Immature natural killer cell (primary cell): ENCODE measurements around the gene CYP46A1. TPM values are rescaled to one million over a fixed set of nuclear protein-coding genes. Genes with fewer than 3 reads are reported as not detected.
A peak's percentile ranks its signal among the peaks of the same experiment; 100 is the strongest.
"Not testable (repeated sequence)": the region's sequence is repeated elsewhere in the genome, so short reads cannot be mapped to it uniquely, and the experiment has no call there.

Experiments used
- DNase-seq, 3 donors: peaks; one replicate each; pipeline ENCODE4 v3.0.0; 2022; ENCODE audit warnings: mixed read lengths in 1 of 3
- H3K27ac Mint-ChIP-seq, 6 donors: one replicate each; pipeline ENCODE4 v1.8.0; 2020; ENCODE audit warnings: mixed read lengths in 6 of 6, mild to moderate bottlenecking in 5 of 6, inconsistent platforms in 4 of 6, moderate library complexity in 3 of 6
- H3K27me3 Mint-ChIP-seq, 3 donors: one replicate each; pipeline ENCODE4 v1.8.0; 2020 to 2021; ENCODE audit warnings: low read depth in 3 of 3, mild to moderate bottlenecking in 3 of 3, mixed read lengths in 3 of 3, moderate library complexity in 3 of 3, inconsistent platforms in 1 of 3
- H3K36me3 Mint-ChIP-seq, 3 donors: one replicate each; pipeline ENCODE4 v1.8.0; 2020; ENCODE audit warnings: mixed read lengths in 3 of 3, inconsistent platforms in 2 of 3, mild to moderate bottlenecking in 2 of 3
- H3K4me1 Mint-ChIP-seq, 2 donors: one replicate each; pipeline ENCODE4 v1.8.0; 2020; ENCODE audit warnings: inconsistent platforms in 2 of 2, mild to moderate bottlenecking in 2 of 2, mixed read lengths in 2 of 2, moderate library complexity in 1 of 2
- H3K4me3 Mint-ChIP-seq, 5 donors: one replicate each; pipeline ENCODE4 v1.8.0; 2020; ENCODE audit warnings: mild to moderate bottlenecking in 5 of 5, mixed read lengths in 5 of 5, inconsistent platforms in 3 of 5, moderate library complexity in 3 of 5
- H3K9me3 Mint-ChIP-seq, 6 donors: one replicate each; pipeline ENCODE4 v1.8.0; 2020; ENCODE audit warnings: mild to moderate bottlenecking in 6 of 6, mixed read lengths in 6 of 6, inconsistent platforms in 4 of 6, moderate library complexity in 3 of 6
- polyA plus RNA-seq, 3 donors: library from polyadenylated mRNA; unstranded; fragments of 300-500 nt; fragmentation: Illumina TruSeq; gene quantifications; one replicate each; pipeline ENCODE4 v1.2.3, GENCODE V29; 2021

CYP46A1 gene
- polyA plus RNA-seq, 3 donors from 2014 or later: not detected

- H3K4me1 Mint-ChIP-seq: no peaks in the 10 kb centered on the region
- no peak for DNase-seq
- H3K4me3 Mint-ChIP-seq: no peak overlapping the region
- H3K36me3 Mint-ChIP-seq: no peaks in the 10 kb centered on the region
- H3K9me3 Mint-ChIP-seq: no peaks in the 10 kb centered on the region
- peaks cover 6 to 11% (median 8%) of the 10 kb centered on the region in 3 donors for H3K27me3 Mint-ChIP-seq
- no peak overlapping the region for H3K27ac Mint-ChIP-seq
Measured at GRCh38 chr14:99649219-99649618, 34.9 kb upstream of the CYP46A1 start.

- H3K27me3 Mint-ChIP-seq: peaks cover 6 to 11% (median 9%) of the 10 kb centered on the region in 3 donors
- no peak for DNase-seq
- H3K9me3 Mint-ChIP-seq: no peaks in the 10 kb centered on the region
- H3K4me3 Mint-ChIP-seq: no peak overlapping the region
- H3K4me1 Mint-ChIP-seq: no peaks in the 10 kb centered on the region
- H3K36me3 Mint-ChIP-seq: no peaks in the 10 kb centered on the region
- no peak overlapping the region for H3K27ac Mint-ChIP-seq
Measured at GRCh38 chr14:99649643-99650042, 34.5 kb upstream of the CYP46A1 start.

DNA sequence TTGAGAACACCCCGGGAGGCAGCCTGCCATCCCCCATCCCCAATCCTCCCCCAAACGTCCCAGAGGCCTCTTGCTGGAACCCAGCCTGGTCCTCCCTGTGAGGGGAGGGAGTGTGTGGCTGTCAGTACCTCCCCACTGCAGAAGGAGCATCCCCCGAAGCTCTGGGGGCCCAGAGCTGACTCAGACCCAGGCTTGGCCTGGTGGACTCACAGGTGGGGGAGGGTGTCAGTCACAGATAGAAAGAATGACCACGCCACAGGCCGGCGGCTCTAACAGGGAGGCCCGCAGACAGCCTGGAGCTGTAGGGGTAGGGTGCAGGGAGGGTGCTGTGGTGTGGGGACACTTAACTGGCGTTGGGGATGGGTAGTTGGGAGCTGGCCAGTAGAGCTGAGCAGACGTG, 33.9 kb upstream of the CYP46A1 start:
- Mint-ChIP-seq H3K4me3 (no peak overlapping the region), H3K27me3 (peaks cover 6 to 11% (median 7%) of the 10 kb centered on the region in 3 donors), H3K9me3 (no peaks in the 10 kb centered on the region), H3K27ac (no peak overlapping the region), H3K4me1 (no peaks in the 10 kb centered on the region), H3K36me3 (no peaks in the 10 kb centered on the region)
- no peak for DNase-seq

DNA sequence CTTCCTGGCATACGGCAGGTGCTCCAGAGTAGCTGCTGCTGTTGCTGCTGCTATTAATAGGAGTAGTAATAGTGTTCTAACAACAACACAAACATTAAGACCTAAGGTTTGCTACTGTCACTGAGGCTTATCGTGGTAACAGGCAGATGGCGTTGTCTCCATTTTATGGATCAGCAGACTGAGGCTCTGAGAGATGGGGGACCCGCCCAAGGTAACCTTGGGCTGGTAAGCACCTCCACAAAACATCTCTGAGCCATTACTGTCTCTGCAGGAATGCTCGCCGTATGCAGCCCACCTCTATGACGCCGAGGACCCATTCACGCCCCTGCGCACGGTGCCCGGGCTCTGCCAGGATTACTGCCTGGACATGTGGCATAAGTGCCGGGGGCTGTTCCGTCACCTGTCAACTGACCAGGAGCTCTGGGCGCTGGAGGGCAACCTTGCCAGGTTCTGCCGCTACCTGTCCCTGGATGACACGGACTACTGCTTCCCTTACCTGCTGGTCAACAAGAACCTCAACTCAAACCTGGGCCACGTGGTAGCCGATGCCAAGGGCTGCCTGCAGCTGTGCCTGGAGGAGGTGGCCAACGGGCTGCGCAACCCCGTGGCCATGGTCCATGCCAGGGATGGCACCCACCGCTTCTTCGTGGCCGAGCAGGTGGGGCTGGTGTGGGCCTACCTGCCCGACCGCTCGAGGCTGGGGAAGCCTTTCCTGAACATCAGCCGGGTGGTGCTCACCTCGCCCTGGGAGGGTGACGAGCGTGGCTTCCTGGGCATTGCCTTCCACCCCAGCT, 31.9 kb upstream of the CYP46A1 start:
- Mint-ChIP-seq H3K4me3 (no peak overlapping the region), H3K36me3 (no peaks in the 10 kb centered on the region), H3K9me3 (no peaks in the 10 kb centered on the region), H3K4me1 (no peaks in the 10 kb centered on the region), H3K27me3 (peaks cover 2 to 17% (median 14%) of the 10 kb centered on the region in 3 donors), H3K27ac (no peak overlapping the region)
- no peak for DNase-seq

DNA sequence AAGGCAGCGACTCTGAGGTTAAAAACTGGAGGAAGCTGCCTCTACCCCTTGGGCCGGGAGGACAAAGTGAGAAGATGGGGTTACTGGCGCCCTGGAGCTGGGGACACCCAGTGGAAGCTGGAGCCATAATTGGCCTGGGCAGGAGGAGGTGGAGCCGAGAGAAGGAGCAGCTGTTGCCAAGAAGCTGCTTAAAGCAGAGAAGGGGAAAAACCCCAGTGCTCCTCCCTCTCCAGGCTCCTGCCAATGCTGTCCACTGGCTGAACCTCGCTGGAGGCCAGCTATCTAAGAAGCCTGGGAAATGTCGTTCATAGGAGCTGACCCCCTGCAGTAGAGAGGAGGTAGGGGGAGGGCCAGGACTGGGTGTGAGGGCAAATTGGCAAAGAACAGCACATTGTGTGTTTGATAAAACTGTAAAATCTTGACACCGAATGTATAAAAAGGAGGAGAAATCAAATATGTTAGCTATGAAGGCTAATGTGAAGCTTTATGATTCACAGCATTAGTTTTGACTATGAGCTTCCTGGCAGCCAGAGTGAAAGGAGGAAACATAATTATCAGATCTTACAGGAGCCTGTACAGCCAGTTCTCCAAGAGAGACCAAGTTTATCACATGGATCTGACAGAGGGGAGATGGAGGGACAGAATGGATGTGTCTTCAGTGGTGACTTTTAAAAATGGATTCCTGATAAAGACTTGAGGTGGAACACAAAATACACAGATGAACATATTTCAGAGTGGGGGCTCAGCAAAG, 29.7 kb upstream of the CYP46A1 start:
- Mint-ChIP-seq H3K36me3 (no peaks in the 10 kb centered on the region), H3K9me3 (no peaks in the 10 kb centered on the region), H3K27ac (no peak overlapping the region), H3K27me3 (peaks cover 3 to 27% (median 19%) of the 10 kb centered on the region in 3 donors), H3K4me1 (no peaks in the 10 kb centered on the region), H3K4me3 (no peak overlapping the region)
- DNase-seq: no peak

- Mint-ChIP-seq H3K27me3 (peaks cover 3 to 30% (median 18%) of the 10 kb centered on the region in 3 donors), H3K36me3 (no peaks in the 10 kb centered on the region), H3K4me1 (no peaks in the 10 kb centered on the region)
Measured at GRCh38 chr14:99655521-99655920, 28.6 kb upstream of the CYP46A1 start.

DNA sequence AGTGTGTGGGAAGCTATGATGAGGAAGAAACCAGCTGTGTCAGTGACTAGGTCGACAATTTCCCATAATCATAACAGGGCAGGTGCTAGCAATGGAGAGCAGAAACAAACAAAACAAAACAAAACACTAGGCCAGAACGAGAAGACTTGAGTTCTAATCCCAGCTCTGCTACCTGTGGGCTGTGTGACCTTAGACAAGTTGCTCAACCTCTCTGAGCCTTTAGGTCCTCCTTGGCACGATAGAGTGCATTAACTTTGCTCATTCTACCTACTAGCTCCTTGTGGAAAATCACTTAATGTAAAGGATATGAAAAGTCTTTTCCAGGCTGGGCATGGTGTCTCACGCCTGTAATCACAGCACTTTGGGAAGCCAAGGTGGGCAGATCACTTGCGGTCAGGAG, 27.9 kb upstream of the CYP46A1 start:
- no peak for DNase-seq
- H3K4me3 Mint-ChIP-seq: no peak overlapping the region
- H3K27ac Mint-ChIP-seq: no peak overlapping the region
- peaks cover 3 to 30% (median 19%) of the 10 kb centered on the region in 3 donors for H3K27me3 Mint-ChIP-seq
- no peaks in the 10 kb centered on the region for H3K36me3 Mint-ChIP-seq
- no peaks in the 10 kb centered on the region for H3K9me3 Mint-ChIP-seq
- no peaks in the 10 kb centered on the region for H3K4me1 Mint-ChIP-seq

More at GRCh38 chr14:99655521-99655920, 28.6 kb upstream of the CYP46A1 start:
- Mint-ChIP-seq H3K27ac (no peak overlapping the region), H3K9me3 (no peaks in the 10 kb centered on the region), H3K4me3 (no peak overlapping the region)
- no peak for DNase-seq

- no peaks in the 10 kb centered on the region for H3K4me1 Mint-ChIP-seq
- H3K27me3 Mint-ChIP-seq: peaks cover 3 to 28% (median 16%) of the 10 kb centered on the region in 3 donors
- H3K9me3 Mint-ChIP-seq: no peaks in the 10 kb centered on the region
- H3K27ac Mint-ChIP-seq: no peak overlapping the region
- H3K36me3 Mint-ChIP-seq: no peaks in the 10 kb centered on the region
- no peak for DNase-seq
- no peak overlapping the region for H3K4me3 Mint-ChIP-seq
Measured at GRCh38 chr14:99657645-99658155, 26.4 kb upstream of the CYP46A1 start.

- no peak overlapping the region for H3K4me3 Mint-ChIP-seq
- no peaks in the 10 kb centered on the region for H3K36me3 Mint-ChIP-seq
- no peak overlapping the region for H3K27ac Mint-ChIP-seq
- H3K9me3 Mint-ChIP-seq: no peaks in the 10 kb centered on the region
- H3K27me3 Mint-ChIP-seq: peaks cover 3 to 28% (median 16%) of the 10 kb centered on the region in 3 donors
- H3K4me1 Mint-ChIP-seq: no peaks in the 10 kb centered on the region
- no peak for DNase-seq
Measured at GRCh38 chr14:99658218-99658845, 25.8 kb upstream of the CYP46A1 start.

DNA sequence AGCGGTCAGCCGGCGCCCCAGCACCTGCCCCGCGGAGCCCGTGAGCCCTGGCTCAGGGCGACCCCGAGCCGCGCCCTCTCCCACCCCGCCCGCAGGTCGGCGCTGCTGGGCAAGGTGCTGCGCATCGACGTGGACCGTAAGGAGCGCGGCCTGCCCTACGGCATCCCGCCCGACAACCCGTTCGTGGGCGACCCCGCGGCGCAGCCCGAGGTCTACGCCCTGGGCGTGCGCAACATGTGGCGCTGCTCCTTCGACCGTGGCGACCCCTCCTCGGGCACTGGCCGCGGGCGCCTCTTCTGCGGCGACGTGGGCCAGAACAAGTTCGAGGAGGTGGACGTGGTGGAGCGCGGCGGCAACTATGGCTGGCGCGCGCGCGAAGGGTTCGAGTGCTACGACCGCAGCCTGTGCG, 24.8 kb upstream of the CYP46A1 start:
- H3K4me3 Mint-ChIP-seq: no peak overlapping the region
- no peaks in the 10 kb centered on the region for H3K36me3 Mint-ChIP-seq
- H3K27me3 Mint-ChIP-seq: peaks cover 3 to 28% (median 16%) of the 10 kb centered on the region in 3 donors
- H3K4me1 Mint-ChIP-seq: no peaks in the 10 kb centered on the region
- no peak overlapping the region for H3K27ac Mint-ChIP-seq
- peak in 1 of 3 donors; percentile 19 for DNase-seq
- no peaks in the 10 kb centered on the region for H3K9me3 Mint-ChIP-seq

DNA sequence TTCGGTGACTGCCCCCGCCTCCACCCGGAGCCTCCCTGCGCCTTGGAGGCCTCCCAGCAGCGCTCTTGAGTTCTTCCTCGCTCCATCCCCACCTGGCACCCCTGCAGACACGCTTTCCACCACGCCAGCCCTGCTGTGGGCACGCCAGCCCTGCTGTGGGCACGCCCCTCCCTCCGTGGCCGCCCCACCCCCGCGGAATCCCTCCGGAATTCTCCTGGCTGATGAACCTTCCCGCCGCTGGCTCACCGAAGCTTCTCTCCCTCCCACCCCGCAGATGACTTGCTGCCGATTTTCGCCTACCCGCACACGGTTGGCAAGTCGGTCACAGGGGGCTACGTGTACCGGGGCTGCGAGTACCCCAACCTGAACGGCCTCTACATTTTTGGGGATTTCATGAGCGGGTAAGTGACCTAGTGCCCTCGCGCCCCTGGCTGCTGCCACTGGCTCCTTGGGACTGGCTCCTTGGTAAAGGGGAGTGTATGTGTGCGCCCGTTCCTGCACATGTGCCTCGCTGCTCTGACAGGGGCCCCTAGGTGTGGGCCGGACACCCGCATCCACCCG, 24.0 kb upstream of the CYP46A1 start:
- Mint-ChIP-seq H3K4me1 (no peaks in the 10 kb centered on the region), H3K27ac (no peak overlapping the region), H3K36me3 (no peaks in the 10 kb centered on the region), H3K4me3 (no peak overlapping the region), H3K9me3 (no peaks in the 10 kb centered on the region), H3K27me3 (peaks cover 3 to 26% (median 16%) of the 10 kb centered on the region in 3 donors)
- no peak for DNase-seq

DNA sequence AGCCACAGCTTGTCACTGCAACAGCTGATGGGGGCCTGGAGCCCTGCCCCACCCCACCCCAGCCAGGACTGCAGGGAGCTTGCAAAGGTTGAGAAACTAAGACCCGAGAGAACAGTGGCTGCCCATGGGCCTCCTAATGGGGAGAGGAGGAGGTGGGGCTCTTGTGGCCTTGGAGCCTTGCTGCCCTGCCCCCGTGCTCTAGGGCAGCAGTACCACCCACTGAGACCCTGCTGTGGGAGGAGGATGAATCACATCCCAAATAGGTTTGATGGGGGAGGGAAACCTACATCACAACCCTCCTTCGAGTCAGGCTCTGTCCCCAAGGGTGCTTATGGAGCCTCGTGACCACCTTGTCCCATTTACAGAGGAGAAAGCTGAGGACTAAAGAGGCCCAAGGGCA, 23.3 kb upstream of the CYP46A1 start:
- no peaks in the 10 kb centered on the region for H3K36me3 Mint-ChIP-seq
- no peak for DNase-seq
- H3K4me1 Mint-ChIP-seq: no peaks in the 10 kb centered on the region
- H3K9me3 Mint-ChIP-seq: no peaks in the 10 kb centered on the region
- H3K4me3 Mint-ChIP-seq: no peak overlapping the region
- H3K27ac Mint-ChIP-seq: no peak overlapping the region
- peaks cover 5 to 22% (median 14%) of the 10 kb centered on the region in 3 donors for H3K27me3 Mint-ChIP-seq

GRCh38 chr14:99661206-99661605, 22.9 kb upstream of the CYP46A1 start:
- not testable (repeated sequence) for H3K9me3 Mint-ChIP-seq, H3K4me1 Mint-ChIP-seq, H3K36me3 Mint-ChIP-seq, H3K27ac Mint-ChIP-seq, DNase-seq, H3K4me3 Mint-ChIP-seq
- peaks cover 6 to 20% (median 14%) of the 10 kb centered on the region in 3 donors for H3K27me3 Mint-ChIP-seq
